Right atrium auricular region (tissue), 2 donors: ENCODE measurements around the gene NVL. TPM values are rescaled to one million over a fixed set of nuclear protein-coding genes. Genes with fewer than 3 reads are reported as not detected.
"Not testable (repeated sequence)": the region's sequence is repeated elsewhere in the genome, so short reads cannot be mapped to it uniquely, and the experiment has no call there.

Experiments used
- DNase-seq: peaks from one replicate; pipeline ENCODE4 v3.0.0-alpha.2; 2019; ENCODE audit warnings: low spot score
- H3K27ac ChIP-seq, 2 donors: fragments of 200-600 bp; sonication (generic); 1 replicate in 1 of 2; 2 replicates in 1 of 2; pipeline ENCODE4 v1.5.1; 2016 to 2019
- H3K27me3 ChIP-seq, 2 donors: fragments of 200-600 bp; sonication (generic); one replicate each; pipeline versions ENCODE4 v1.5.1 to v1.6.0; 2017 to 2019
- H3K36me3 ChIP-seq: fragments of 200-600 bp; sonication (generic); one replicate; pipeline ENCODE4 v1.5.1; 2016
- H3K4me1 ChIP-seq, 2 donors: fragments of 200-600 bp; sonication (generic); one replicate each; pipeline versions ENCODE4 v1.5.1 to v1.6.0; 2017 to 2019
- H3K4me3 ChIP-seq, 2 donors: fragments of 200-600 bp; sonication (generic); 1 replicate in 1 of 2; 2 replicates in 1 of 2; pipeline ENCODE4 v1.5.1; 2017 to 2019; ENCODE audit warnings: mild to moderate bottlenecking in 1 of 2, moderate library complexity in 1 of 2
- H3K9me3 ChIP-seq, 2 donors: fragments of 200-600 bp; sonication (generic); one replicate each; pipeline ENCODE4 v1.5.1; 2019
- CTCF ChIP-seq, 2 donors: fragments of 200-600 bp; sonication (generic); IDR thresholded peaks; one replicate each; pipeline ENCODE4 v1.5.1; 2019; ENCODE audit warnings: antibody characterized with exemption in 2 of 2
- total RNA-seq, 2 donors: library from RNA; depleted of rRNA; stranded (reverse); fragments of >200 nt; gene quantifications; one replicate each; pipeline ENCODE4 v1.1.0, GENCODE V29; 2016

Gene NVL
- total RNA-seq, 2 donors from 2014 or later: 7.5 to 8.3 TPM

DNA sequence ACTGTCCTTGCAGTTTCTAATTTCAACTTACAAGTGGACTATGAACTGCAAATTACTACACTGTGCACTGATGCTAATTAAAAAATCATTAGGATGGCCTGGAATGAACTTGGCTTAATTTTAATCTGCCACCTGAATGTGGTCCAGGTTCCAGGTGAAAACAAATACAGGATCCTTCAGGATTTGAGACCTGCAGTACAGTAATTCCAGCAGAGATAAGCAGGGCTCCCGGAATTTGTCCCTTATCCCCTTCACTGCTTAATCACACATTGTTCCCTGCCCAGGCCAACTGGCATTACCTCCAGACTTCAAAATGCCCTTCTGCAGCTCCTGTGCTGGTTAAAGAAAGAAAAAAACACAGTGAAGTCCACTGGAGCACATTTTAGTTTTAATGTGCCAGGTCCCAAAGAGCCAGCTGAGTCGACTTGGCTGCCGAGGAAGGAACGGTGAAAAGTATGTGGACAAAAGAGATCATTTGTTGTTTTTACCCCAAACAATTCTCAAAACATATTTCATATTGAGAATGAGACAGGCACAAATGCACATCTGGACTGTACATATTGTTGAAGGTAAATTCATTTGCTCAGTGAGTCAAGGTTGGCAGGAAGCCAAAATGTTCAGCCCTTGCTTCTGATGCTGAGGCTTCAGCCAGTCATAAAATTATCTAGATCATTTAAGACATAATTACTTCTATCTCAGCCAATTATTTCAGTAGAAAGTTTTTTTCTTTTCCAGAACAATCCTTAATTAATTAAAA is 118.6 kb downstream of the NVL start:
- Histone ChIP-seq H3K9me3 (no peaks in the 10 kb centered on the region), H3K27ac (peak overlapping the region in 1 of 2 donors; percentile 51), H3K27me3 (no peaks in the 10 kb centered on the region), H3K36me3 (no peaks in the 10 kb centered on the region), H3K4me3 (no peak overlapping the region), H3K4me1 (peaks cover 0 to 19% of the 10 kb centered on the region in 2 donors)
- no peak for TF ChIP-seq CTCF (IDR thresholded peaks at IDR 0.05)
- no peak for DNase-seq

DNA sequence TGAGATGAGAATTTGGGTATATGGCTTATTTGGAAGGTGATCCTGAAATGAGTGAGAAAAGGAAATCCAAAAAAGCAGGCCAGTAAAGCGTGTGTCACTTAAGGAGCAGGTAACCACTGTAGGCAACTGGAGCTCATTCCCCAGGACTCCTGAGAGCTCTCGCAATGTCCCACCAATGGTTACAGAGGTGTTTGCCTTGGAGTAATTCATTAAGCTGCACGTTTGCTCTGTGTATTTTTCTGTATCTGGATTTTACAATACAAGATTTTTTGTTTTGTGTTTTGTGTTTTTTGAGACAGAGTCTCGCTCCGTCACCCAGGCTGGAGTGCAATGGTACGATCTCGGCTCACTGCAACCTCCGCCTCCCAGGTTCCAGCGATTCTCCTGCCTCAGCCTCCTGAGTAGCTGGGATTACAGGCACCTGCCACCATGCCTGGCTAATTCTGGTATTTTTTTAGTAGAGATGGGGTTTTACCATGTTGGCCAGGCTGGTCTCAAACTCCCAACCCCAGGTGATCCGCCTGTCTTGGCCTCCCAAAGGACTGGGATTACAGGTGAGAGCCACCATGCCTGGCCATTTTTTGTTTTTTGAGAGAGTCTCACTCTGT is 123.9 kb downstream of the NVL start:
- H3K4me1 ChIP-seq: peaks cover 0 to 28% of the 10 kb centered on the region in 2 donors
- DNase-seq, H3K9me3 ChIP-seq, H3K27ac ChIP-seq, H3K4me3 ChIP-seq, H3K27me3 ChIP-seq, H3K36me3 ChIP-seq: not testable (repeated sequence)

DNA sequence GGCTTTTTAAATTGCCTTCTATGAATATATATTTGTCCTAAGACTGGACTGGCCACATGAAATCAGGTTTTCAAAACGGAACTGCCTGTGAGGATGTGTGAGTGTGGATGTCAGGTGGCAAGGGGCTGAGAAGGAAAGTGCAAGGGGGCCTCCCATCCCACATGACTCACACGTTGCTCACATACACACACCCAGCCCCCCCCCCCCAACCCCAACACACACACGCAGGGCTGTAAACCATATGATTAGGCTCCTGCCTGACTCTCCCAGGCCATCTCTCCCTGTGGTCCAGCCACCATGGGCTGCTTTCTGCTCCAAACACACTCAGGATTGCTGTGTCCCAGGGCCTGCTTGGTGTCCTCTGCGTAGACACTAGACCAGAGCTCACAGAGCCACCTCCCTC is 124.5 kb downstream of the NVL start:
- no peaks in the 10 kb centered on the region for H3K27me3 ChIP-seq

DNA sequence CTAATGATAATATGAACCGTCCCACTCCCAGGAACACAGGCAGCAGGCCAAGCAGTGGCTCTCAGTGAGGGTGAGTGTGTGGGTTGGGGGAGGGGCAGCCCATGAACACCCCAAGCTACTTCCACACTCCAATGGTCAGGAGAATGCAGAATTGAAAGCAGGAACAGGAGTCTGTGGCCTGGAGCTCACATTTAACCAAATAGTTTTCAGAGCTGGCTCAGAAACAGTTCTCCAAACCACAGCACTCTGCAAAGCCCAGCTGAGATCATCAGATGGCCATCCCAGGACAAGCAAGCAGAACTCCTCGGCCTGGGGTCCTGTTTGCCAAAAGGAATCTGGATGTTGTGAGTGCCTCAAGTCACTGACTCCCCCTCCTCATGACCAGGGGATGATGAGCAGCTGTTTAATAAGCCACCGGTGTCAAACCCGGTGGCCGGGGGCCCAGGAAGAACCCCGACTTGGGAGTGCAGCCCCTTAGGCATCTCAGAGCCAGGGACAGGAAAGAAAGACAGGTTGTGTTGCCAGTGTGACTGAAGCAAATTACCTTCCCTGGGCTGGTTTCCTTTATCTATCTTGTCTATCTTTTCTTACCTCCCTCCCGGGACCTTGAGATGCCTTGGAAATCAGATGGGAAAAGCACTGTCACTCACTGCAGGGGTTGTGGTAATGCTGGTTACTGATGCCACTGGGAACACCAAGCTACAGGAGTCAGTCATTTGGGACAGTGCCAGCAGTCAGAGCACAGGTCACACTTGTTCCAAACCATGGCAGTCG is 126.5 kb downstream of the NVL start:
- no peak overlapping the region for H3K27ac ChIP-seq
- no peak for DNase-seq
- no peaks in the 10 kb centered on the region for H3K9me3 ChIP-seq
- H3K4me3 ChIP-seq: no peak overlapping the region
- H3K4me1 ChIP-seq: peaks cover 0 to 22% of the 10 kb centered on the region in 2 donors
- no peak for TF ChIP-seq CTCF (IDR thresholded peaks at IDR 0.05)
- H3K36me3 ChIP-seq: no peaks in the 10 kb centered on the region
- no peaks in the 10 kb centered on the region for H3K27me3 ChIP-seq

More for the DNA sequence above, 124.5 kb downstream of the NVL start:
- H3K4me1 ChIP-seq: peaks cover 0 to 27% of the 10 kb centered on the region in 2 donors
- no peak for DNase-seq
- no peaks in the 10 kb centered on the region for H3K36me3 ChIP-seq
- H3K4me3 ChIP-seq: no peak overlapping the region
- H3K9me3 ChIP-seq: no peaks in the 10 kb centered on the region
- TF ChIP-seq CTCF (IDR thresholded peaks at IDR 0.05): no peak
- H3K27ac ChIP-seq: no peak overlapping the region

DNA sequence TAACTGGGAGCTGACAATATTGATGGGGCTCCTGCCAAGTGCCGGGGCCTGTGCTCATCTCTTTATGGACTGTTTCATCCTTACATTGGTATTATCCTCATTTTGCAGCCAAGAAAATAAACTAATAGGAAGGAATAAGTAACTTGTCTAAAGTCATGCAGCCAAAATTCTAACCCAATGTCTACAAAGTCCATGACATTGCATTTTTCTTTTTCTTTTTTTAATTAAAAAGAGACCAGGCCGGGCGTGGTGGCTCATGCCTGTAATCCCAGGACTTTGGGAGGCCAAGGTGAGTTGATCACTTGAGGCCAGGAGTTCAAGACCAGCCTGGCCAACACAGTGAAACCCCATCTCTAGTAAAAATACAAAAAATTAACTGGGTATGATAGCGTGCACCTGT is 128.1 kb downstream of the NVL start:
- H3K27ac ChIP-seq: no peak overlapping the region
- TF ChIP-seq CTCF (IDR thresholded peaks at IDR 0.05): no peak
- H3K4me1 ChIP-seq: peaks cover 0 to 22% of the 10 kb centered on the region in 2 donors
- no peak overlapping the region for H3K4me3 ChIP-seq
- H3K36me3 ChIP-seq: no peaks in the 10 kb centered on the region
- no peaks in the 10 kb centered on the region for H3K27me3 ChIP-seq
- no peaks in the 10 kb centered on the region for H3K9me3 ChIP-seq
- no peak for DNase-seq

DNA sequence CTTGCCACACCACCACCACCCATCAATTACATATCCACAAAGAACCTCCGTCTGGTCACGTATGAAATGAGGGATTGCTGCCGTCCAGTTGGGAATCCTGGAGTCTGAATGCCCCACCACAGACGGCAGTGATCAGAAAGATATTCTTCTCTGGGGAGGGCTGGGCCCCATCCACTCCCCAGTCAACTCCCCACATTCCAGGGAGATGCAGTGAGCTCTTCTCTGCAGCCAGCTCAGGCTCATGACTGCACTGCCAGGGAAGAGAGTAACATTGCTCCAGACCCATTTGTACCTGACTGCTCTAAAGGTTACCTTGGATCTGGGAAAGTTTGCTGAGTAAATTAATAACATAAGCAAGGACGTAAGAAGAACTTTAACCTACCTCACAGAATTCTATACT is 128.6 kb downstream of the NVL start:
- Histone ChIP-seq H3K27ac (no peak overlapping the region), H3K4me3 (no peak overlapping the region), H3K9me3 (no peaks in the 10 kb centered on the region), H3K27me3 (no peaks in the 10 kb centered on the region), H3K4me1 (peaks cover 0 to 22% of the 10 kb centered on the region in 2 donors), H3K36me3 (no peaks in the 10 kb centered on the region)
- no peak for TF ChIP-seq CTCF (IDR thresholded peaks at IDR 0.05)
- DNase-seq: no peak
